NCI-H345 (cell line): ENCODE results near the gene PIN1.

Source experiments
- DNase-seq: peaks from one replicate; lab custom pipeline; 2025; lab: John Stamatoyannopoulos, UW

The PIN1 gene

DNA sequence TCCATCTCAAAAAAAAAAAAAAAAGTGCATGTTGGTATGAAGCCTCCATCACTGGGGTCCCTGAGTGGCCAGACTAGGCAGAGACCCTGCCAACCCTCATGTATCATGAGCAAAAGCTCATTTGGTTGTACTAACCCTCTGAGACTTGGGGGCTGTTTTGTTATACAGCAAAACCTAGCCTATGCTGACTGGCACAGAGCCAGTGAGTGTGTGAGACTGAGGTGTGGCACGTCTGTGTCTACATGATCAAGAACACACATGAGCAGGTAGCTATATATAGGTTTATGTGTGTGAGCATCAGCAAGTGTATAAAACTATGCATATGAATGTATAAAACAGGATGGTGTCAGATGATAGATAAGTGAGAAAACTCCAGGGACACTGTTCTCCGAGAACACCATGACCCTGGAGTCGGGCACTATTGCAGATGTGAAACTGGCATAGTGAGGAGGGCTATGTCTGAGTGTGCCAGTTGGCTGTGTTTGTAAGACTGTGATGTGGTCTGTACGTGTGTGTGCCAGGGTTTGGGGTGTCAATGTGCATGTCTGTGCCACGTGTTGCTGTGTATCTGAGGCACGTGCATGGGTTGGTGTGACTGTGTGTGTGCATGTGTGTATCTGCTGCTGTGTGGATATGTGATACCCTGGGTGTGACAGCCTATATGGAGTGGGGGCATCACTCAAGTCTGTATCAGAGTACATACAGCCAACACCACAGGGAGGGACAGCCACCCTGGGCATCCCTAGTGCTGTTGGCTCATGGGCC lies 56.7 kb downstream of the PIN1 start:
- no peak for DNase-seq
